GM19035 (cell line): Measurements from ENCODE around the gene CHRDL2.
A peak's percentile ranks its signal among the peaks of the same experiment; 100 is the strongest.

ENCODE experiments used
- ATAC-seq: cut with Tn5 transposase; IDR thresholded peaks from one replicate; pipeline ENCODE4 v1.9.1; 2021; ENCODE audit not compliant: unreplicated experiment

CHRDL2 gene

GRCh38 chr11:74685905-74686304, 45.3 kb downstream of the CHRDL2 start:
- no peak for ATAC-seq

- no peak for ATAC-seq
Observed at GRCh38 chr11:74685338-74685737, 45.9 kb downstream of the CHRDL2 start.

GRCh38 chr11:74684661-74685060, 46.6 kb downstream of the CHRDL2 start:
- no peak for ATAC-seq

- no peak for ATAC-seq
Observed at GRCh38 chr11:74683941-74684481, 47.2 kb downstream of the CHRDL2 start.

GRCh38 chr11:74683279-74683871, 47.9 kb downstream of the CHRDL2 start:
- peak; percentile 61 for ATAC-seq

GRCh38 chr11:74682731-74683278, 48.4 kb downstream of the CHRDL2 start:
- no peak for ATAC-seq

- no peak for ATAC-seq
Observed at GRCh38 chr11:74681686-74682651, 49.3 kb downstream of the CHRDL2 start.

- ATAC-seq: no peak
Observed at GRCh38 chr11:74680703-74681531, 50.3 kb downstream of the CHRDL2 start.

- ATAC-seq: no peak
Observed at GRCh38 chr11:74680035-74680671, 51.1 kb downstream of the CHRDL2 start.

GRCh38 chr11:74679513-74679865, 51.7 kb downstream of the CHRDL2 start:
- no peak for ATAC-seq

- no peak for ATAC-seq
Observed at GRCh38 chr11:74678591-74679512, 52.4 kb downstream of the CHRDL2 start.

GRCh38 chr11:74678041-74678440, 53.2 kb downstream of the CHRDL2 start:
- no peak for ATAC-seq

- no peak for ATAC-seq
Observed at GRCh38 chr11:74677131-74677530, 54.1 kb downstream of the CHRDL2 start.

- no peak for ATAC-seq
Observed at GRCh38 chr11:74676596-74676995, 54.6 kb downstream of the CHRDL2 start.

- no peak for ATAC-seq
Observed at GRCh38 chr11:74675761-74676160, 55.5 kb downstream of the CHRDL2 start.

- ATAC-seq: no peak
Observed at GRCh38 chr11:74673693-74674360, 57.4 kb downstream of the CHRDL2 start.

- ATAC-seq: no peak
Observed at GRCh38 chr11:74672956-74673692, 58.1 kb downstream of the CHRDL2 start.

- ATAC-seq: no peak
Observed at GRCh38 chr11:74672332-74672955, 58.8 kb downstream of the CHRDL2 start.
